GM18508 (cell line): ENCODE results near the gene ZNF329.
"Not testable (repeated sequence)": the region's sequence is repeated elsewhere in the genome, so short reads cannot be mapped to it uniquely, and the experiment has no call there.

Experiments
- ATAC-seq: cut with Tn5 transposase; IDR thresholded peaks from one replicate; pipeline ENCODE4 v1.9.1; 2021; ENCODE audit warnings: moderate number of reproducible peaks; ENCODE audit not compliant: insufficient read depth, unreplicated experiment

The ZNF329 gene

DNA sequence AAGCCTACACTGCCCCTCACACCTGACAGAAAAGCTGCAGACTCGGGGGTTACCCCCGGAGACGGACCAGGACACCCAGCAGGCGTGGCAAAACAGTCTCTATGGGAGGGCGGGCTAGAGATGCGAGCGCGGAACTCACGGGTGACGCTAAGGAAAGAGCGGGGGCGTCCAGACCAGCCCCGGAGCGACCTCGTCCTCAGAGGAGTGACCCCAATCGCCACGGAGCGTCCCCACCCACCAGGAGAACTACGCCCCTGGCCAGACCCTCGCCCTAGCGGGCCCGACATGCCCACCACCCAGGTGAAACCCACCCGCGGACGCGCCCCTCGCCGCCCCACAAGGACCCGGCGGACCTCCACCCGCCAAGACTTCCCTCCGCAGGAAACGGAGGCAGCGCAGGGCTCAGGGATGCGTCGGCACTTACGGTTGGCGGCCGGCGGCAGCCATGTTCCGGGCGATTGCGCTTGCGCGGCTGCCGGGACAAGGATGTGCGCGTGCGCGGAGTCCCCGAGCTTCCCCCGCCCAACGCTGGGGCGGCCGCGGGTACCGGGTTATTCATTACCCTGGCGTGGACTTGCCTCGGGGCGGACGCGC is at the start of gene ZNF329:
Gene ZNF329 (minus strand): TSS at position 462 of the 594 bp plus-strand sequence. CDS start 21,286 bp downstream, outside the sequence.
- no peak for ATAC-seq

GRCh38 chr19:58196901-58197616 is 46.5 kb upstream of the ZNF329 start:
- no peak for ATAC-seq

DNA sequence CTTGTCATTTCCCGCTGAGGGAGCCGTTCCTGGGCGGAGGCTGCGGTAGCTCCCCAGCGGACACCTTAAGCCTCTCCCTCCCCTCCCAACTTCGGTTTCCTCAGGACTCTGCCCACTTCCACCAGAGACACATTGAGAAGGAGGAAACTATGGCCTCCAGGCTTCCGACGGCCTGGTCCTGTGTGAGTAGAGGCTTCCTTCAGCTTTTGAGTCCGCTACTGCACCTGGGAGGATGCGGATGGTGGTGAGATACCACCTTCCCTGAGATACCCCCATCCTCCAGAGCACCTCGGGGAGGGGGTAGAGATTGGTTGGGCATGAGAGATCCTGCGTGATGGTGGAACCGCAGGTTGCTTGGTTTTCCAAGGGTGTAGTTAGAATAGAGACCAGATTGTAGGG is 33.2 kb upstream of the ZNF329 start:
- ATAC-seq: no peak

- ATAC-seq: peak; percentile 52
Measured at GRCh38 chr19:58182989-58183816, 32.6 kb upstream of the ZNF329 start, which contains the start of gene ZNF274. Gene ZNF274, plus strand, starts transcription at chr19:58183061. Its CDS starts 905 bp downstream, at chr19:58183966.

GRCh38 chr19:58182577-58182988 is 32.0 kb upstream of the ZNF329 start:
- no peak for ATAC-seq

DNA sequence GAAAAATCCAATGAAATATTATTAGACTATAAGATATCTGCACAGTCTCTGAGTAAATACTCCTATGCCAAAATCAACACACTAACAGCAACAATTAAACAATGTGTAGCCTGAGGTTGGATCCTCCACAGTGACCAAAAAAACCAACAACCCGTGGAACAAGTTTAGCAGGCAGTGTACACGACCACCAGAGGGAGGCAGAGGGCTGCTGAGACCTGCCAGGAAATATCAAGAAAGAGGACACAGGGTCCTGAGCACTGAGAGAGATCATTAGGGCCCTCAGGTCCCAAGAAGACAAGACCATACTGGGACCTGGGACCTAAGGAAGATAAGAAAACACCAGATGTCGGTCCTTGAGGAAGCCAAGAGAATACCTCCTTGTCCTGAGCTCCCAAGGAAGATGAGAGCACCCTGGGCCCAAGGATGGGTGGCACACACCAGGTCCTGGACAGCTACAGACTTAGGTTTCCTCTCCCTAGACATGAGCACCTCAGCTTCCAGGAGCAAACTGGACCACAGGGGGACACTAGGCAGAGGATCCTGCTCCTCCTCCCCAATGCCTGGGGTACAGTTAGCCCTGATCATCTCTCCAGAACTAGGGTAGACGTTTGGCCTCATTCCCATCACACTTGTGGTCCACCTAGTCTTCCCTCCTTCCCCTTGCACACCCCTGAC is 31.4 kb upstream of the ZNF329 start:
- ATAC-seq: no peak

DNA sequence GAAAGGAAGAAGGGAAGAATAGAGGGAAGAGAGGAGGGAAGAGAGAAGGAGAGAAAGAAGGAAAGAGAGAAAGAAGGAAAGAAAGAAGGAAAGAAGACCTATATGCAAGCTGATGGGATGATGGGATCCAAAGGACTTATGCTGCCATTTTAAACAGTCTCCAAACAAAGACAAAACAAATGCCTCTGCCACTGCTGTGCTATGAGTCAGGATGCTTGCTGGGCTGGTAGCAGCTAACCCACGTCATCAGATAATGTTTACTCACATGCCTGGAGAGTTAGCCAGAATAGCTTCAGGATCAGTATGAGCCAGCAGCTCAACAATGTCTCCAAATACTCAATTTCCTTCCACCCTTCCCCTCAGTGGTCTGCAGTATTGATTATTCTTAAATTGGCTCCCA is 20.3 kb upstream of the ZNF329 start:
- no peak for ATAC-seq

DNA sequence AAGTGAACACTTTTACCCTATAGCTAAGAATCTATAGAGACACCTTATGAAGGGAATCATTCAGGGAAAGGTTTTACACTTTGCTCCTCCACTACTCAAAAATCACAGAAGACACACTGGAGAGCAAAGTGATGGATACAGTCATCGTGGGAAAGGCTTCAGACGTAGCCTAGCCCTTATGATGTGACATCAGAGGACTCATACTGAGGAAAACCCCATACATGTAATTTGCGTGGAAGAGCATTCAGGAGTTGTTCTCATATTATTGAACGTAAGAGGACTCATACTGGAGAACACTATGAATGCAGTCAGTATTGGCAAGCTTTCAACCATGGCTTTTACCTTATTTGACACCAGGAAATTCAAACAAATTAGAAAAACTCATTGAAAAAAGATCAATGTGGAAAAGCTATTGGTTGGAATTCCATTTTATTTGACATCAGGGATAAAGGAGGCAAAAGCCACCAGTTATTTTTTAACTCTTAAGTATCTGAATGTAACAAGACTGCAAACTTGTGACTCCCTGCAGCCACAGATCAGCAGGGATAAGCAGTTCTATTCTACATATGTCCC is 16.2 kb upstream of the ZNF329 start:
- no peak for ATAC-seq

- no peak for ATAC-seq
Measured at GRCh38 chr19:58166268-58166667, 15.7 kb upstream of the ZNF329 start.

GRCh38 chr19:58157045-58157728 is 6.6 kb upstream of the ZNF329 start:
- ATAC-seq: no peak

- ATAC-seq: peak; percentile 60
Measured at GRCh38 chr19:58154679-58155648, 4.4 kb upstream of the ZNF329 start.

- ATAC-seq: no peak
Measured at GRCh38 chr19:58154287-58154678, 3.7 kb upstream of the ZNF329 start.

GRCh38 chr19:58153386-58153785 is 2.8 kb upstream of the ZNF329 start:
- no peak for ATAC-seq

- ATAC-seq: not testable (repeated sequence)
Measured at GRCh38 chr19:58147475-58147874, 3.1 kb downstream of the ZNF329 start.

DNA sequence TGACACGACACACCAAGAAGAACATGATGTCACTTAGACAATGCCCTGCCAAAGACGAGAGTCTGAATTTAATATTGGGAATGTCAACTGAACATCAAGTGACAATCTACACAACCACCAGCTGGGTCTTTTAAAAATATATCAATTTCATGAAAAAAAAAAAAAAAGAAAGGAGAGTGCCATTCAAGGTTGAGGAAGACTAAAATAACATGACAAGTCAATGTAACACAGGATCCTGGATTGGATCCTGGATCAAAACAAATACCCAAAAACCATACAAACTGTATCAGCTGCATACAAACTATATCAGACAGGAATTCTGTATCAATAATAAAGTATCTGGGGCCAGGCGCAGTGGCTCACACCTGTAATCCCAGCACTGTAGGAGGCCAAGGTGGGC is 4.7 kb downstream of the ZNF329 start:
- ATAC-seq: no peak

DNA sequence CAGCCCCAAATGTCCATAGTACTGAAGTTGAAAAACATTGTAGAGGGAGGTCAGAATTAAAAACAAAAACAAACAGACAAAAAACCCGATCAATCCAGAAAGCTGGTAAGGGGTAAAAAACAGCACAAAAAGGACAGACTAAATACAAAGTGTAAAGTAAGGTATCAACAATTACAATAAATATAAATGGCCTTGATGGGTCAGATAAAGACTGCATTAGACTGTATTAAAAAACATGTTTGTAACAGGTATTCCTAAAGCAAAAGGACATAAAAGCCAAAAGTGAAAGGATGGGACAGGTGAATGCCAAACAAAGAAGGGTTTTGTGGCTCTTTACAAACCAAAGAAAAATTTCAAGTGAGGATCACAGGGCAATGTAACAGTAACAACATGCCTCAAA is 16.3 kb downstream of the ZNF329 start:
- no peak for ATAC-seq

DNA sequence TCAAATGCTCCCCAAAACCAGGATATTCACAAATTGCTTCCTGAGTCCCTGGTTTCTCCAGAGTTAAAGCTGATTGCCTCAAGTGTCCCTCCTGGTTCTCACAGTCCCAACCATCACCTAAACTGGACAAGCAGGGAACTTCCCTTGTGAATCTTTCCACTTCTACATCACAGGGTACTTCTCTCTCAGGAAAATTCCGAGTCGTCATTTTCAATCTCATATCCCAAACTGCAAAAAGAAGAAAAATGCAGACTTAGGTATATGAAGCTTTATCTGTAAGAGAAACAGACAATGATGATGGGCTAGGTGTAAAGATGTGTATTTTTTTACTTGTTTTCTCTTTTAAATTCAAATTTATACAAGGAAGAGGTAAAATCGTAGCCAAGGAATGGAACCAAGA is 21.3 kb downstream of the ZNF329 start:
- no peak for ATAC-seq

GRCh38 chr19:58128041-58128685 is 22.4 kb downstream of the ZNF329 start:
- no peak for ATAC-seq
